Measurements from ENCODE around the gene TMEM252.

GRCh38 chr9:68495247-68495646 is 45.4 kb downstream of the TMEM252 start:
- TF ChIP-seq POLR2A (IDR thresholded peaks at IDR 0.05; ENCODE audit: low read length) = no peak
- TF ChIP-seq GATA1 (IDR thresholded peaks at IDR 0.05; ENCODE audit: low read depth, low read length) = no peak
